Stimulated activated memory B cell treated with anti-CD40 and anti-IgM and Interleukin-4, amounts not matched to agents 10 μg/mL and 1 μg/mL and 100 μg/mL, for 72 hours (primary cell): ENCODE measurements around the gene SMG6.

Source experiments
- ATAC-seq: fragments of 150-1000 bp; cut with Tn5 transposase; 2 replicates; pipeline ENCODE4 v1.10.0; 2021
- H3K27ac Mint-ChIP-seq: one replicate; pipeline ENCODE4 v1.8.0; 2022; ENCODE audit warnings: mild to moderate bottlenecking, mixed read lengths
- H3K27me3 Mint-ChIP-seq: one replicate; pipeline ENCODE4 v1.8.0; 2022; ENCODE audit warnings: mixed read lengths
- H3K36me3 Mint-ChIP-seq: one replicate; pipeline ENCODE4 v1.8.0; 2022; ENCODE audit warnings: mixed read lengths
- H3K4me1 Mint-ChIP-seq: one replicate; pipeline ENCODE4 v1.8.0; 2022; ENCODE audit warnings: mixed read lengths
- H3K4me3 Mint-ChIP-seq: one replicate; pipeline ENCODE4 v1.8.0; 2022; ENCODE audit warnings: mild to moderate bottlenecking, moderate library complexity, mixed read lengths
- H3K9me3 Mint-ChIP-seq: one replicate; pipeline ENCODE4 v1.8.0; 2022; ENCODE audit warnings: mixed read lengths

SMG6 gene

GRCh38 chr17:2192367-2193057, 111.1 kb downstream of the SMG6 start:
- peaks cover 47% of the 10 kb centered on the region for H3K36me3 Mint-ChIP-seq
- ATAC-seq: peak; percentile 88
- H3K4me1 Mint-ChIP-seq: peaks cover 39% of the 10 kb centered on the region
- peak overlapping the region; percentile 66 for H3K27ac Mint-ChIP-seq
- H3K27me3 Mint-ChIP-seq: no peaks in the 10 kb centered on the region
- H3K9me3 Mint-ChIP-seq: no peaks in the 10 kb centered on the region
- no peak overlapping the region for H3K4me3 Mint-ChIP-seq

DNA sequence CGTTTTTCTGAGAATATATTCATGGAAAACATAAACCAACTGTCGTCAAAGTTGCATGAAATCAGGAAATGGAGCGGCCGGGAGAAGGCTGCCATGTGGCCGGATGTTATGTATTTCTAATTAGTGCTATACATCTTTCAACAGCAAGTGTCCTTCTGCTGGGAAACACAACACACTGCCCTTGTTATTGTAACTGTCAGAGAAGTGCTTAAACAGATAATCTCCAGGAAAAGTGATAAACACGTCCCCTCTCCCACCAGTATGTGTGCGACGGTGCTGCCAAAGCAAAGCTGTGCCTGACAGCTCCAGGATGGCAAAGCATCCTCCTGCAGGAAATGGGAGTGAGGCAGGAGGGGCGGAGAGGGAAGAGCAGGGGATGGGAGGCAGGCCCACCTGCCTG, 111.8 kb downstream of the SMG6 start:
- H3K9me3 Mint-ChIP-seq: no peaks in the 10 kb centered on the region
- H3K36me3 Mint-ChIP-seq: peaks cover 47% of the 10 kb centered on the region
- H3K4me3 Mint-ChIP-seq: no peak overlapping the region
- H3K4me1 Mint-ChIP-seq: peaks cover 35% of the 10 kb centered on the region
- no peaks in the 10 kb centered on the region for H3K27me3 Mint-ChIP-seq
- peak overlapping the region; percentile 66 for H3K27ac Mint-ChIP-seq
- ATAC-seq: no peak

DNA sequence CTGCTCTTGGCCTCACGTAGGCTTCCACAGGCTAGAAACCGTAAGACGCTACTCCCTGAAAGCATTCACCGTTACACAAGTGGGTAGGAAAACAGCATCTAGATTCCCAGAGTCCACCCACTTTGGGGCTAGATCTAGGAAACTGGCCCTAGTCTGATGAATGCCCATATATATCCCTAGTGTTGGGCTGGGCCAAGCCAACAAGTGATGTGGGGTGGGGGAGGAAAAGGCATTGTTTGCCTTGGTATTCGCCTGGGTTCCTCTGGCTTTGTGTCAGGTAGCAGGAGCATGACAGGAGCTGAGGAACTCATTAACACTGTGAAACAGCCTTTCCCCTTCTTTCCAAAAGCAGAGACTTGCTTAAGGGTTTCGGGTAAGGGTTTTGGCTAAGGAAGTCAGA, 112.4 kb downstream of the SMG6 start:
- H3K4me1 Mint-ChIP-seq: peaks cover 35% of the 10 kb centered on the region
- peaks cover 53% of the 10 kb centered on the region for H3K36me3 Mint-ChIP-seq

GRCh38 chr17:2190014-2190413, 113.6 kb downstream of the SMG6 start:
- Mint-ChIP-seq H3K27me3 (no peaks in the 10 kb centered on the region), H3K36me3 (peaks cover 56% of the 10 kb centered on the region), H3K27ac (no peak overlapping the region), H3K4me1 (peaks cover 24% of the 10 kb centered on the region), H3K9me3 (no peaks in the 10 kb centered on the region), H3K4me3 (no peak overlapping the region)
- ATAC-seq: no peak

More for the DNA sequence above, 112.4 kb downstream of the SMG6 start:
- Mint-ChIP-seq H3K4me3 (no peak overlapping the region), H3K9me3 (no peaks in the 10 kb centered on the region), H3K27me3 (no peaks in the 10 kb centered on the region), H3K27ac (no peak overlapping the region)
- ATAC-seq: no peak

DNA sequence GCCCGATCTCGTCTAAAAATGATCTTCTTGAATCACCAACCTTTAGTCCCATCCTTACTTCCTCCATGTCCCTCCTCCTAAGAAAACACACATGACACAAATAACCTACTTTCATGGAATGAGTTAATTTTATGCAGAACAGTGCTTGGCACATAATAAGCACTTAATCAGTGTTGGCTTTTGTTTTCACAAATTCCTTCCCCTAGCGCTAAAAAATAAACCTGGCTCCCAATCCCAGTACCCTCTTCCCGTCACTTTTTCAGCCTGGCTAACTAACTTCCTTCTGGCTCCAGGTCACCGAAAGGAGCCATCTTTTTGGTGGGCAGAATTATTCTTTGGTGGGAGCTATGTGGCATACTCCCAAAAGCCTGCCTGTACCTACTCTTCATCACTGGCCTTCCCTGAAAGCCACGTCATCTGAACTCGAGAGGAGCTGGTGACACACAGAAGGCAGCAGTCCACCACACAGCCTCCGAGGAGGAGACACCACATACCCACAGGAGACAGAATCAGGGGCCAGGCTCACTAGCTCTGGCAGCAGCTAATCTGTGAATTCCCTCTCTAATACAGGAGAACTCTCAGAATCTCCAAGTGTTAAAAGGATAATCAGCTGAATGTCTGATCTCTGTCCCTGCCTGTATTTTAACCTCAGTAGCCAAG, 114.5 kb downstream of the SMG6 start:
- no peaks in the 10 kb centered on the region for H3K27me3 Mint-ChIP-seq
- H3K27ac Mint-ChIP-seq: no peak overlapping the region
- no peak overlapping the region for H3K4me3 Mint-ChIP-seq
- H3K36me3 Mint-ChIP-seq: peaks cover 50% of the 10 kb centered on the region
- peaks cover 24% of the 10 kb centered on the region for H3K4me1 Mint-ChIP-seq
- no peaks in the 10 kb centered on the region for H3K9me3 Mint-ChIP-seq
- no peak for ATAC-seq

- Mint-ChIP-seq H3K27me3 (no peaks in the 10 kb centered on the region), H3K9me3 (no peaks in the 10 kb centered on the region), H3K4me1 (peaks cover 17% of the 10 kb centered on the region), H3K36me3 (peaks cover 55% of the 10 kb centered on the region), H3K27ac (peak overlapping the region; percentile 15), H3K4me3 (no peak overlapping the region)
- no peak for ATAC-seq
These were observed 115.8 kb downstream of the SMG6 start for GRCh38 chr17:2187758-2188157.

DNA sequence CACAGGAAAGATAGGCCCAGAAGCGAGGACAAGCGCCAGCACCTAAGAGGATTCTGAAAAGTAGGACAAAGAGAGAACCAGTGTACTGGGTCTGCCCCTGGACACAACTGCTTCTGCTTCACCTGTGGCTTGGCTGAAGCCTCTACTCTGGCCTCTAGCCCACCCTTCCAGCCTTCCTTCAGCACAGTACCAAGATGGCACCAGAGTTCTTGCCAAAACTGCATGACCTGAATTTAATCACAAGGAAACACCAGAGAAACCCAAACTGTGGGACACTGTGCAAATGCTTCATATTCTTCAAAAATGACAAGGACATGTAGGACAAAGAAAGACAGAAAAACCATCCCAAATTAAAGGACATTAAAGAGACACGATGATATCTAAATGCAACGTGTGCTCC, 116.6 kb downstream of the SMG6 start:
- no peak for ATAC-seq
- Mint-ChIP-seq H3K27ac (no peak overlapping the region), H3K36me3 (peaks cover 59% of the 10 kb centered on the region), H3K4me1 (peaks cover 9% of the 10 kb centered on the region), H3K4me3 (no peak overlapping the region), H3K9me3 (no peaks in the 10 kb centered on the region), H3K27me3 (no peaks in the 10 kb centered on the region)

GRCh38 chr17:2184993-2185931, 118.3 kb downstream of the SMG6 start:
- H3K4me1 Mint-ChIP-seq: peaks cover 6% of the 10 kb centered on the region
- ATAC-seq: no peak
- no peaks in the 10 kb centered on the region for H3K9me3 Mint-ChIP-seq
- peaks cover 66% of the 10 kb centered on the region for H3K36me3 Mint-ChIP-seq
- no peaks in the 10 kb centered on the region for H3K27me3 Mint-ChIP-seq
- no peak overlapping the region for H3K27ac Mint-ChIP-seq
- H3K4me3 Mint-ChIP-seq: no peak overlapping the region

DNA sequence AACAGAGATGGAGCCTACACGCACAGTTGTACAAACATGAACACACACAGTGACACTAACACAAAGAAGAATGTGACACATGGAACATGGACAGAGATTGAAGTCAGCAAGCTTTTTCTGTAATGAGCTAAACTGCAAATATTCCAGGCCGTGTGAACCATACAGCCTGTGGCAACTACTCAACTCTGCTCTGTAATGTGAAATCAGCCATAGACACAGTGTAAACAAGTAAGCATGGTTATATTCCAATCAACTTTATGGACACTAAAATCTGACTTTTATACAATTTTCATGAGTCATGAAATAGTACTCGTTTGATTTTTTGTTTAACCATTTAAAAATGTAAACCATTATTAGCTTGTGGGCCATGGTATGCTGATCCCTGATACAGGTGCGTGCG, 120.2 kb downstream of the SMG6 start:
- H3K4me3 Mint-ChIP-seq: no peak overlapping the region
- H3K27me3 Mint-ChIP-seq: no peaks in the 10 kb centered on the region
- peaks cover 62% of the 10 kb centered on the region for H3K36me3 Mint-ChIP-seq
- H3K9me3 Mint-ChIP-seq: no peaks in the 10 kb centered on the region
- no peak overlapping the region for H3K27ac Mint-ChIP-seq
- ATAC-seq: no peak
- H3K4me1 Mint-ChIP-seq: peaks cover 6% of the 10 kb centered on the region

DNA sequence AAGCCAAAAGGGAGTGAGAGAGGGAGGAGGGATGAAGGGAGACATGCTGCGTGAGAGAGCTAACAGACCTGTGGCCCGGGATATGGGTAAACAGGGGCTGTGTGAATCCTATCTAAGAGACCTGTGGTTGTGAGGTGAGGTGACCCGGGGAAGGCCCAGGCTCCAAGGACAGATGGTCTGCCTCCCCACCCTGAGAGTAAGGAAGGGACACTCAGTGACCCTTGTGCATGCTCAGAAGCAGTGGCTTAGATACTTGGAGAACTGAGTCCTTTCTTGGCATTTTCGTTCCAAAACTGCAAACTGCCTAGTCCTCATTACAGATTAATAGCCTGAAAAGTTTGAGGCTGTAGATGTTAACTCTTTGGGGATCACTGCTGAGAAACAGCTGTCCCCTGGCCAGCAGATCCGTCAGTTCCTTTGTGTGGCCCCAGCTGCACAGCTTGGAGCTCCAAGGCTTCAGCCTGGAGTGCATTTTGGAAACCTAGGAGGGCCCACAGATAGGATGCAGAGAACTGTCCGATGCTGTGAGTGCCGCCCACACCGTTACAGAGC, 121.6 kb downstream of the SMG6 start:
- Mint-ChIP-seq H3K27ac (no peak overlapping the region), H3K4me3 (no peak overlapping the region), H3K9me3 (no peaks in the 10 kb centered on the region), H3K36me3 (peaks cover 66% of the 10 kb centered on the region), H3K4me1 (no peaks in the 10 kb centered on the region), H3K27me3 (no peaks in the 10 kb centered on the region)
- ATAC-seq: no peak

GRCh38 chr17:2181206-2181896, 122.2 kb downstream of the SMG6 start:
- no peak for ATAC-seq
- no peaks in the 10 kb centered on the region for H3K27me3 Mint-ChIP-seq
- H3K4me3 Mint-ChIP-seq: no peak overlapping the region
- no peaks in the 10 kb centered on the region for H3K4me1 Mint-ChIP-seq
- peaks cover 66% of the 10 kb centered on the region for H3K36me3 Mint-ChIP-seq
- no peak overlapping the region for H3K27ac Mint-ChIP-seq
- no peaks in the 10 kb centered on the region for H3K9me3 Mint-ChIP-seq

DNA sequence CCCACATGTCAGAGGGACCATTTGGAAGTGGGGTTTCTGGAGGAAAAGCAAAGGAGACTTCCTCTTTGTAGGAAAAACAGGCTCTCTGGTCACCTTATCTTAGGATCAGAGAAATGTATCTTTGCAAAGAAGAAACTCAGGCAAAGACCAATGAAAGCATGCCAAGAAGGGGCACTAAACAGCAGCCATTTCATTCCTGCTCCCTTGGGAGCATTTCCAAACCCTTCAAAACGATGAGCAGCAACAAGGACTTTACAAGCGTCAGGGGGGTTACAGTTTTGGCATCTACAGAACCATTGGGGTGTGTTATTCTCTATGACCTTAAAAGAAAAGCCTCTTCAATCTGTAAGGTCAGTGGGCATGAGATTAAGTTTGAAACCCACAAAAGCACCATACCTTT, 122.8 kb downstream of the SMG6 start:
- Mint-ChIP-seq H3K27ac (no peak overlapping the region), H3K4me1 (no peaks in the 10 kb centered on the region), H3K4me3 (no peak overlapping the region), H3K9me3 (no peaks in the 10 kb centered on the region), H3K27me3 (no peaks in the 10 kb centered on the region), H3K36me3 (peaks cover 64% of the 10 kb centered on the region)
- no peak for ATAC-seq

DNA sequence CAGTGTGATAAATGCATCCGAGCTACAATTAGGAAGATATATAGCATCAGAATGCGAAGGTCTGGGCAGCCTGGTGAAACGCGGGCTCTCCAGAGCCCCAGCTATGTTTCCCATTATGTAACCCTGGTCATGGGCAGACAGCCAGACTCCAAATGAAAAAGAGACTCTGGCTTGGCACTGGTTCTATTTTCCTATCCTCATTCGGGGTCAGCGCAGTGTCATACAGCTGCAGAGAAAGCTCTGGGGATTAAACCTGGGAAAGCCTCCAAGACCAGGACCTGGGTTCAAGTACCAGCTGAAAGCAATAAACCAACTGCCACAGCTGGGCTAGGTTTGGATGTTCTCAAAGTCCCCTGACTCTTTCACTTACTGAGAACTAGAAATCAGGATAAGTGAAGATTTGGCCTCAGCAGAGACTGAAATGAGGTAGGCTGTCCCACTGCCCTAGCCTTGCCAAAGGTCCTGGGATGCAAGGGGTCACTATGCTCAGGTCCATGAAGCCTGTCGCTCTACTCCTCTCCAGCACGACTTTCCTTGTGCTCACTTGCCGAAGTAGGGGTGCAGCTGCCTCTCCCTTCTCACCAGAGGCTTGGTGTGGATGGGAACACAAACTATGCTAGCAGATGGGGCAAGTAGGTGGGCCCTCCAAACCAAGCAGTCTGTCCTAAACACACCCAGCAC, 123.8 kb downstream of the SMG6 start:
- Mint-ChIP-seq H3K27ac (no peak overlapping the region), H3K9me3 (no peaks in the 10 kb centered on the region), H3K36me3 (peaks cover 64% of the 10 kb centered on the region), H3K4me3 (no peak overlapping the region), H3K27me3 (no peaks in the 10 kb centered on the region), H3K4me1 (no peaks in the 10 kb centered on the region)
- ATAC-seq: no peak

GRCh38 chr17:2178798-2179501, 124.6 kb downstream of the SMG6 start:
- Mint-ChIP-seq H3K4me1 (no peaks in the 10 kb centered on the region), H3K4me3 (no peak overlapping the region), H3K27ac (no peak overlapping the region), H3K27me3 (no peaks in the 10 kb centered on the region), H3K36me3 (peaks cover 70% of the 10 kb centered on the region), H3K9me3 (no peaks in the 10 kb centered on the region)
- no peak for ATAC-seq
